Inflammatory macrophage (primary cell): Measurements from ENCODE around the gene NCKAP5.

Source experiments
- DNase-seq, 2 donors: peaks; one replicate each; pipeline ENCODE4 v3.0.0-alpha.2; 2020 to 2022

The NCKAP5 gene

GRCh38 chr2:133135035-133135654 lies 433.1 kb downstream of the NCKAP5 start:
- DNase-seq = no peak

GRCh38 chr2:133130548-133131246 lies 437.6 kb downstream of the NCKAP5 start:
- no peak for DNase-seq

- DNase-seq = no peak
These were observed 443.8 kb downstream of the NCKAP5 start for GRCh38 chr2:133124446-133124845.

GRCh38 chr2:133123904-133124303 lies 444.4 kb downstream of the NCKAP5 start:
- DNase-seq = no peak

- no peak for DNase-seq
These were observed 444.9 kb downstream of the NCKAP5 start for GRCh38 chr2:133123393-133123792.

GRCh38 chr2:133122529-133122928 lies 445.7 kb downstream of the NCKAP5 start:
- no peak for DNase-seq

GRCh38 chr2:133120310-133120709 lies 448.0 kb downstream of the NCKAP5 start:
- DNase-seq = no peak

GRCh38 chr2:133110201-133110600 lies 458.1 kb downstream of the NCKAP5 start:
- DNase-seq = no peak

GRCh38 chr2:133109772-133110171 lies 458.5 kb downstream of the NCKAP5 start:
- DNase-seq = no peak

GRCh38 chr2:133107058-133107815 lies 461.0 kb downstream of the NCKAP5 start:
- no peak for DNase-seq

- no peak for DNase-seq
These were observed 463.4 kb downstream of the NCKAP5 start for GRCh38 chr2:133104871-133105270.

- no peak for DNase-seq
These were observed 469.5 kb downstream of the NCKAP5 start for GRCh38 chr2:133098787-133099186.

GRCh38 chr2:133097666-133098065 lies 470.6 kb downstream of the NCKAP5 start:
- DNase-seq = no peak

GRCh38 chr2:133092571-133092970 lies 475.7 kb downstream of the NCKAP5 start:
- DNase-seq = no peak

GRCh38 chr2:133090358-133090757 lies 477.9 kb downstream of the NCKAP5 start:
- DNase-seq = no peak

GRCh38 chr2:133086176-133086575 lies 482.1 kb downstream of the NCKAP5 start:
- no peak for DNase-seq

- DNase-seq = no peak
These were observed 482.6 kb downstream of the NCKAP5 start for GRCh38 chr2:133085646-133086045.

- no peak for DNase-seq
These were observed 486.2 kb downstream of the NCKAP5 start for GRCh38 chr2:133082034-133082433.

GRCh38 chr2:133080822-133081221 lies 487.4 kb downstream of the NCKAP5 start:
- DNase-seq = no peak

- no peak for DNase-seq
These were observed 489.4 kb downstream of the NCKAP5 start for GRCh38 chr2:133078667-133079411.

GRCh38 chr2:133077269-133077822 lies 490.9 kb downstream of the NCKAP5 start:
- no peak for DNase-seq

- no peak for DNase-seq
These were observed 495.2 kb downstream of the NCKAP5 start for GRCh38 chr2:133072837-133073694.
